HTR-8/SVneo (cell line): ENCODE data around the gene STX19.

ENCODE experiments used
- DNase-seq: peaks from one replicate; pipeline ENCODE4 v3.0.0; 2011; ENCODE audit warnings: low spot score, mixed read lengths; ENCODE audit not compliant: insufficient read length
- FAIRE-seq: peaks from 2 replicates; lab custom pipeline; 2011; peaks lifted over from hg19 to GRCh38; lab: Jason Lieb, UNC

Gene STX19

GRCh38 chr3:94043285-94043684, 14.9 kb upstream of the STX19 start:
- DNase-seq (no peak), FAIRE-seq (no peak)

- FAIRE-seq (peak; percentile 20), DNase-seq (peak; percentile 18)
These were observed 8.6 kb upstream of the STX19 start for GRCh38 chr3:94036909-94037507.

GRCh38 chr3:94026623-94027022, 1.8 kb downstream of the STX19 start:
- DNase-seq (no peak), FAIRE-seq (no peak)

GRCh38 chr3:94024385-94024784, 4.0 kb downstream of the STX19 start:
- DNase-seq = no peak
- no peak for FAIRE-seq

GRCh38 chr3:94020293-94020692, 8.1 kb downstream of the STX19 start:
- FAIRE-seq = no peak
- DNase-seq = no peak

- DNase-seq (no peak), FAIRE-seq (no peak)
These were observed 8.7 kb downstream of the STX19 start for GRCh38 chr3:94019659-94020058.

- FAIRE-seq = no peak
These were observed 13.4 kb downstream of the STX19 start for GRCh38 chr3:94015025-94015424.

GRCh38 chr3:94012185-94012584, 16.2 kb downstream of the STX19 start:
- FAIRE-seq = no peak
- no peak for DNase-seq

More at GRCh38 chr3:94015025-94015424, 13.4 kb downstream of the STX19 start:
- no peak for DNase-seq

GRCh38 chr3:94011233-94011711, 17.1 kb downstream of the STX19 start:
- FAIRE-seq (no peak), DNase-seq (no peak)

GRCh38 chr3:94009608-94010007, 18.8 kb downstream of the STX19 start:
- DNase-seq = no peak
- FAIRE-seq = no peak

- DNase-seq = no peak
These were observed 20.1 kb downstream of the STX19 start for GRCh38 chr3:94008253-94008652.

GRCh38 chr3:94004301-94004910, 24.0 kb downstream of the STX19 start:
- no peak for FAIRE-seq

More at GRCh38 chr3:94008253-94008652, 20.1 kb downstream of the STX19 start:
- no peak for FAIRE-seq

GRCh38 chr3:94001827-94002495, 26.4 kb downstream of the STX19 start:
- DNase-seq (no peak), FAIRE-seq (no peak)

More at GRCh38 chr3:94004301-94004910, 24.0 kb downstream of the STX19 start:
- DNase-seq = peak; percentile 55

- FAIRE-seq (no peak), DNase-seq (no peak)
These were observed 27.2 kb downstream of the STX19 start for GRCh38 chr3:94001191-94001590.

GRCh38 chr3:93994056-93994455, 34.3 kb downstream of the STX19 start:
- no peak for FAIRE-seq
- no peak for DNase-seq

GRCh38 chr3:93992207-93992606, 36.2 kb downstream of the STX19 start:
- no peak for DNase-seq

GRCh38 chr3:93991631-93992030, 36.8 kb downstream of the STX19 start:
- DNase-seq (no peak), FAIRE-seq (no peak)

More at GRCh38 chr3:93992207-93992606, 36.2 kb downstream of the STX19 start:
- no peak for FAIRE-seq

GRCh38 chr3:93989241-93989640, 39.2 kb downstream of the STX19 start:
- DNase-seq = no peak
- no peak for FAIRE-seq

GRCh38 chr3:93988764-93989163, 39.6 kb downstream of the STX19 start:
- DNase-seq (no peak), FAIRE-seq (no peak)

GRCh38 chr3:93988283-93988682, 40.1 kb downstream of the STX19 start:
- FAIRE-seq (no peak), DNase-seq (peak; percentile 15)

GRCh38 chr3:93984618-93985017, 43.8 kb downstream of the STX19 start:
- DNase-seq (no peak), FAIRE-seq (no peak)
